H9 (cell line): ENCODE measurements around the gene CALM1. TPM values are rescaled to one million over a fixed set of nuclear protein-coding genes. Genes with fewer than 3 reads are reported as not detected.

Experiments used
- DNase-seq: peaks from one replicate; pipeline ENCODE4 v3.0.0-alpha.2; 2017
- H2AFZ ChIP-seq: one replicate; pipeline ENCODE4 v1.6.1; 2013; ENCODE audit warnings: mild to moderate bottlenecking, low read length, control low read depth, moderate library complexity
- H2AK5ac ChIP-seq: 2 replicates; pipeline ENCODE4 v1.6.1; 2013; ENCODE audit warnings: low read length, control low read depth, mixed read lengths; ENCODE audit not compliant: insufficient read length
- H2BK120ac ChIP-seq: one replicate; pipeline ENCODE4 v1.6.1; 2013; ENCODE audit warnings: low read depth, mild to moderate bottlenecking, low read length, control low read depth, inconsistent platforms; ENCODE audit not compliant: poor library complexity, severe bottlenecking
- H2BK12ac ChIP-seq: 2 replicates; pipeline ENCODE4 v1.6.1; 2013; ENCODE audit warnings: low read length, control low read depth, mixed read lengths, low read depth; ENCODE audit not compliant: insufficient read length
- H2BK15ac ChIP-seq: 2 replicates; pipeline ENCODE4 v1.6.1; 2013; ENCODE audit warnings: low read depth, low read length, control low read depth
- H2BK20ac ChIP-seq: one replicate; pipeline ENCODE4 v1.6.1; 2013; ENCODE audit warnings: low read depth, mild to moderate bottlenecking, low read length, control low read depth, inconsistent platforms; ENCODE audit not compliant: poor library complexity, severe bottlenecking
- H2BK5ac ChIP-seq: 2 replicates; pipeline ENCODE4 v1.6.1; 2013; ENCODE audit warnings: low read length, control low read depth, mixed read lengths; ENCODE audit not compliant: insufficient read length
- H3K14ac ChIP-seq: 2 replicates; pipeline ENCODE4 v1.6.1; 2013; ENCODE audit warnings: low read length, control low read depth; ENCODE audit not compliant: insufficient read depth
- H3K18ac ChIP-seq: 2 replicates; pipeline ENCODE4 v1.6.1; 2013; ENCODE audit warnings: low read depth, mild to moderate bottlenecking, mixed read lengths, low read length, control low read depth; ENCODE audit not compliant: insufficient read length
- H3K23ac ChIP-seq: 2 replicates; pipeline ENCODE4 v1.6.1; 2013; ENCODE audit warnings: low read length, control low read depth, mixed read lengths, low read depth; ENCODE audit not compliant: insufficient read length
- H3K23me2 ChIP-seq: 2 replicates; pipeline ENCODE4 v1.6.1; 2013; ENCODE audit warnings: low read depth, mild to moderate bottlenecking, mixed read lengths, low read length, control low read depth; ENCODE audit not compliant: insufficient read length, poor library complexity, severe bottlenecking
- H3K27ac ChIP-seq: 2 replicates; pipeline ENCODE4 v1.5.1; 2013; ENCODE audit warnings: low read length, control low read depth, mixed read lengths, low read depth; ENCODE audit not compliant: insufficient read length
- H3K27me3 ChIP-seq: 2 replicates; pipeline ENCODE4 v1.6.1; 2013; ENCODE audit warnings: low read length, control low read depth, inconsistent platforms; ENCODE audit not compliant: insufficient read depth
- H3K4ac ChIP-seq: 2 replicates; pipeline ENCODE4 v1.6.1; 2013; ENCODE audit warnings: low read depth, mild to moderate bottlenecking, control low read depth, inconsistent platforms, low read length, moderate library complexity
- H3K4me1 ChIP-seq: 2 replicates; pipeline ENCODE4 v1.6.1; 2013; ENCODE audit warnings: low read length, control low read depth, inconsistent platforms; ENCODE audit not compliant: insufficient read depth
- H3K4me2 ChIP-seq: 2 replicates; pipeline ENCODE4 v1.6.1; 2013; ENCODE audit warnings: low read length, control low read depth, mixed read lengths; ENCODE audit not compliant: insufficient read length, insufficient read depth
- H3K56ac ChIP-seq: 2 replicates; pipeline ENCODE4 v1.6.1; 2013; ENCODE audit warnings: low read depth, mild to moderate bottlenecking, mixed read lengths, low read length, control low read depth; ENCODE audit not compliant: insufficient read length
- H3K79me1 ChIP-seq: 2 replicates; pipeline ENCODE4 v1.6.1; 2013; ENCODE audit warnings: low read depth, mild to moderate bottlenecking, moderate library complexity, low read length, control low read depth, inconsistent platforms; ENCODE audit not compliant: insufficient read depth, poor library complexity, severe bottlenecking
- H3K79me2 ChIP-seq: 2 replicates; pipeline ENCODE4 v1.6.1; 2013; ENCODE audit warnings: low read length, control low read depth, inconsistent platforms; ENCODE audit not compliant: insufficient read depth
- H3K9ac ChIP-seq: 2 replicates; pipeline ENCODE4 v1.6.1; 2013; ENCODE audit warnings: low read length, control low read depth, mixed read lengths; ENCODE audit not compliant: insufficient read length; ENCODE audit errors: extremely low read depth
- H3K9me3 ChIP-seq: one replicate; pipeline ENCODE4 v1.6.1; 2013; ENCODE audit warnings: low read depth, low read length, inconsistent platforms; ENCODE audit not compliant: control insufficient read depth
- H3T11ph ChIP-seq: one replicate; pipeline ENCODE4 v1.6.1; 2013; ENCODE audit warnings: mild to moderate bottlenecking, low read length, control low read depth, inconsistent platforms
- H4K20me1 ChIP-seq: one replicate; pipeline ENCODE4 v1.6.1; 2013; ENCODE audit not compliant: control insufficient read depth, insufficient read length, insufficient read depth
- H4K5ac ChIP-seq: 2 replicates; pipeline ENCODE4 v1.6.1; 2013; ENCODE audit warnings: low read depth, mild to moderate bottlenecking, mixed read lengths, low read length, control low read depth; ENCODE audit not compliant: insufficient read length
- H4K8ac ChIP-seq: replicated peaks from 2 replicates; pipeline ENCODE4 v1.6.1; 2013; ENCODE audit warnings: low read length, control low read depth, mixed read lengths, low read depth; ENCODE audit not compliant: insufficient read length
- H4K91ac ChIP-seq: 2 replicates; pipeline ENCODE4 v1.6.1; 2013; ENCODE audit warnings: low read depth, mild to moderate bottlenecking, moderate library complexity, mixed read lengths, low read length, control low read depth; ENCODE audit not compliant: insufficient read length
- H3K27ac Mint-ChIP-seq, 3 experiments: 2 replicates in 2 of 3; 3 replicates in 1 of 3; pipeline ENCODE4 v1.8.0; 2020 to 2021; ENCODE audit warnings: mixed read lengths in 3 of 3, mild to moderate bottlenecking in 1 of 3, moderate library complexity in 1 of 3
- H3K27me3 Mint-ChIP-seq: 2 replicates; pipeline ENCODE4 v1.8.0; 2021; ENCODE audit warnings: low read depth, mild to moderate bottlenecking, moderate library complexity, mixed read lengths
- H3K36me3 Mint-ChIP-seq, 3 experiments: 2 replicates in 2 of 3; 3 replicates in 1 of 3; pipeline ENCODE4 v1.8.0; 2020 to 2021; ENCODE audit warnings: low read depth in 3 of 3, mixed read lengths in 3 of 3; ENCODE audit not compliant: insufficient read depth in 1 of 3
- H3K4me1 Mint-ChIP-seq, 2 experiments: 2 replicates each; pipeline ENCODE4 v1.8.0; 2020; ENCODE audit warnings: mixed read lengths in 2 of 2
- H3K4me3 Mint-ChIP-seq, 2 experiments: 2 replicates in 1 of 2; 3 replicates in 1 of 2; pipeline ENCODE4 v1.8.0; 2020 to 2021; ENCODE audit warnings: mild to moderate bottlenecking in 2 of 2, mixed read lengths in 2 of 2, moderate library complexity in 1 of 2
- H3K9me3 Mint-ChIP-seq, 2 experiments: 2 replicates in 1 of 2; 3 replicates in 1 of 2; pipeline ENCODE4 v1.8.0; 2020; ENCODE audit warnings: mild to moderate bottlenecking in 2 of 2, mixed read lengths in 2 of 2, moderate library complexity in 1 of 2
- WGBS: extraction: QIAGEN DNeasy Blood & Tissue Kit; methylation state at CpG from one replicate; pipeline ENCODE4 v1.1.7; 2013; ENCODE audit warnings: missing lambda C conversion rate, low lambda C conversion rate, mixed read lengths; ENCODE audit not compliant: insufficient read length; ENCODE audit errors: extremely low coverage; 5-methylcytosine and 5-hydroxymethylcytosine counted together
- total RNA-seq: library from RNA; stranded (reverse); gene quantifications from 2 replicates; pipeline ENCODE4 v1.2.1, GENCODE V29; 2021
- TF ChIP-seq, protein P1 (sequence below): fragments of 200-600 bp; sonication (generic); conservative IDR thresholded peaks from 3 replicates; pipeline ENCODE4 v1.8.0; 2021; ENCODE audit warnings: antibody characterized with exemption, mild to moderate bottlenecking

CALM1 gene
- total RNA-seq, 1 experiment from 2014 or later, result 354 TPM

DNA sequence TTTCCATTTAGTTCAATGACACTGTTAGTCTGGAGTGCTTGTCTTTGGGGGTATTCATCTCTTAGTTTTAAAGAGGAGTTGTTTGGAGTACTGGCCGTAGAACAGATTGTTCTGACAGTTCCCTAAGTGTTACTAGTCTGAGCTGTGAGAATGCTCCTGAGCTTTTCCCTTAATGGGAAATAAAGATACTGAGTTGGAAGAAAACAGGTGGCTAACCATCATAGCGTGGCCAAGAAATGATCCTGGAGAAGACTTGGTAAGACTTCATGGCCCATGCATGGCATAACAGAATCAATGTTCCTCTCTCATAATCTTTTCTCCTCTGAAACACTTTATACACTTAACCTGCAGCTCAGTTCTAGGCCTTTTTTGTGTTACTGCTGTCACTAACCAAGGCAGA, 6.2 kb downstream of the CALM1 start:
- Histone ChIP-seq H4K91ac (no peak overlapping the region), H3K4me2 (no peak overlapping the region), H2BK5ac (no peak overlapping the region), H2AK5ac (no peak overlapping the region), H3K23ac (no peak overlapping the region), H3K27ac (no peak overlapping the region), H2BK15ac (no peak overlapping the region), H2BK120ac (no peak overlapping the region), H3K9ac (no peak overlapping the region), H3K56ac (no peak overlapping the region), H3T11ph (no peak overlapping the region), H3K4me1 (no peaks in the 10 kb centered on the region), H3K23me2 (peaks cover 4% of the 10 kb centered on the region), H4K20me1 (no peaks in the 10 kb centered on the region), H2BK12ac (no peak overlapping the region), H3K9me3 (no peaks in the 10 kb centered on the region), H4K5ac (no peak overlapping the region), H3K14ac (no peak overlapping the region), H3K79me2 (peaks cover 3% of the 10 kb centered on the region; the same call in 1 of the 2 replicates), H2BK20ac (no peak overlapping the region), H3K27me3 (no peaks in the 10 kb centered on the region), H2AFZ (no peak overlapping the region), H3K18ac (no peak overlapping the region), H4K8ac (no peak overlapping the region), H3K4ac (no peak overlapping the region), H3K79me1 (no peaks in the 10 kb centered on the region)
- Mint-ChIP-seq H3K27me3 (no peaks in the 10 kb centered on the region), H3K4me1 (peaks cover 21 to 28% of the 10 kb centered on the region in 2 experiments), H3K9me3 (no peaks in the 10 kb centered on the region), H3K36me3 (peaks cover 50 to 72% (median 62%) of the 10 kb centered on the region in 3 experiments; a peak in 6 of 7 replicates), H3K4me3 (no peak overlapping the region), H3K27ac (no peak overlapping the region; a peak in 1 of 7 replicates)
- no peak for DNase-seq
- TF ChIP-seq, protein P1, sequence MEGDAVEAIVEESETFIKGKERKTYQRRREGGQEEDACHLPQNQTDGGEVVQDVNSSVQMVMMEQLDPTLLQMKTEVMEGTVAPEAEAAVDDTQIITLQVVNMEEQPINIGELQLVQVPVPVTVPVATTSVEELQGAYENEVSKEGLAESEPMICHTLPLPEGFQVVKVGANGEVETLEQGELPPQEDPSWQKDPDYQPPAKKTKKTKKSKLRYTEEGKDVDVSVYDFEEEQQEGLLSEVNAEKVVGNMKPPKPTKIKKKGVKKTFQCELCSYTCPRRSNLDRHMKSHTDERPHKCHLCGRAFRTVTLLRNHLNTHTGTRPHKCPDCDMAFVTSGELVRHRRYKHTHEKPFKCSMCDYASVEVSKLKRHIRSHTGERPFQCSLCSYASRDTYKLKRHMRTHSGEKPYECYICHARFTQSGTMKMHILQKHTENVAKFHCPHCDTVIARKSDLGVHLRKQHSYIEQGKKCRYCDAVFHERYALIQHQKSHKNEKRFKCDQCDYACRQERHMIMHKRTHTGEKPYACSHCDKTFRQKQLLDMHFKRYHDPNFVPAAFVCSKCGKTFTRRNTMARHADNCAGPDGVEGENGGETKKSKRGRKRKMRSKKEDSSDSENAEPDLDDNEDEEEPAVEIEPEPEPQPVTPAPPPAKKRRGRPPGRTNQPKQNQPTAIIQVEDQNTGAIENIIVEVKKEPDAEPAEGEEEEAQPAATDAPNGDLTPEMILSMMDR, result no peak
- no CpG with 5 or more reads among the region's 2 CpGs for WGBS
